ENCODE measurements around the gene UMAD1.

GRCh38 chr7:7857143-7857583, 216.6 kb downstream of the UMAD1 start:
- no peak for TF ChIP-seq CTCF (IDR thresholded peaks at IDR 0.05; ENCODE audit: insufficient read depth, low read length)
- TF ChIP-seq POLR2AphosphoS5 (IDR thresholded peaks at IDR 0.05; ENCODE audit: low read depth): no peak
- no peak; the same call in 1 of the 2 replicates for TF ChIP-seq SPI1 (IDR thresholded peaks at IDR 0.05; ENCODE audit: borderline replicate concordance, low read depth)
- TF ChIP-seq REST (IDR thresholded peaks at IDR 0.05; ENCODE audit: insufficient replicate concordance, low read depth): no peak
- TF ChIP-seq GABPA (IDR thresholded peaks at IDR 0.05; ENCODE audit: low read depth): no peak

All from HL-60 (cell line).